ENCODE results near the gene SPRR4.
"Not testable (repeated sequence)": the region's sequence is repeated elsewhere in the genome, so short reads cannot be mapped to it uniquely, and the experiment has no call there.

SPRR4 gene

GRCh38 chr1:152967201-152967600 is 3.2 kb upstream of the SPRR4 start:
- no peak for DNase-seq

GRCh38 chr1:152968248-152968647 is 2.2 kb upstream of the SPRR4 start:
- no peak for DNase-seq

GRCh38 chr1:152969036-152969435 is 1.4 kb upstream of the SPRR4 start:
- DNase-seq = no peak

- no peak for DNase-seq
Observed at GRCh38 chr1:152972196-152972886, 1.9 kb downstream of the SPRR4 start.

- no peak for DNase-seq
Observed at GRCh38 chr1:152976688-152977087, 6.2 kb downstream of the SPRR4 start.

GRCh38 chr1:152977614-152978013 is 7.2 kb downstream of the SPRR4 start:
- DNase-seq = no peak

- no peak for DNase-seq
Observed at GRCh38 chr1:152980676-152981075, 10.2 kb downstream of the SPRR4 start.

GRCh38 chr1:152981146-152981871 is 10.9 kb downstream of the SPRR4 start:
- DNase-seq = no peak

GRCh38 chr1:152982076-152982475 is 11.6 kb downstream of the SPRR4 start:
- DNase-seq = no peak

GRCh38 chr1:152983234-152983633 is 12.8 kb downstream of the SPRR4 start:
- DNase-seq = no peak

- no peak for DNase-seq
Observed at GRCh38 chr1:152983743-152984142, 13.3 kb downstream of the SPRR4 start, which contains the start of gene SPRR1A. Gene SPRR1A, plus strand, starts transcription at chr1:152984081. Its CDS starts 1,150 bp downstream, at chr1:152985231.

- no peak for DNase-seq
Observed at GRCh38 chr1:152986578-152986977, 16.1 kb downstream of the SPRR4 start.

- DNase-seq = no peak
Observed at GRCh38 chr1:152993186-152993585, 22.7 kb downstream of the SPRR4 start.

- no peak for DNase-seq
Observed at GRCh38 chr1:152995842-152996241, 25.4 kb downstream of the SPRR4 start.

GRCh38 chr1:152996633-152997400 is 26.4 kb downstream of the SPRR4 start:
- no peak for DNase-seq

GRCh38 chr1:152997901-152998300 is 27.5 kb downstream of the SPRR4 start:
- no peak for DNase-seq

GRCh38 chr1:152998476-152998875 is 28.0 kb downstream of the SPRR4 start:
- no peak for DNase-seq

- DNase-seq = no peak
Observed at GRCh38 chr1:152999818-153000217, 29.4 kb downstream of the SPRR4 start.

- DNase-seq = no peak
Observed at GRCh38 chr1:153000294-153000693, 29.8 kb downstream of the SPRR4 start.

- no peak for DNase-seq
Observed at GRCh38 chr1:153001382-153001781, 30.9 kb downstream of the SPRR4 start, which contains the start of gene SPRR3. Gene SPRR3, plus strand, starts transcription at chr1:153001749. Its CDS starts 1,272 bp downstream, at chr1:153003021.

- DNase-seq = not testable (repeated sequence)
Observed at GRCh38 chr1:153011235-153011758, 40.8 kb downstream of the SPRR4 start.

- DNase-seq = not testable (repeated sequence)
Observed at GRCh38 chr1:153021829-153022228, 51.4 kb downstream of the SPRR4 start.

All from CD4-positive, alpha-beta T cell treated with Interleukin-4 for 4 hours (primary cell).